ENCODE measurements around the gene SHLD1. TPM values are rescaled to one million over a fixed set of nuclear protein-coding genes. Genes with fewer than 3 reads are reported as not detected.

The SHLD1 gene
- total and polyA plus RNA-seq, 2 donors (not counting 3 experiments of a cell fraction or from before 2014, with no cell fraction given): 4.7 to 6.3 TPM

GRCh38 chr20:5788385-5788895, 38.2 kb downstream of the SHLD1 start:
- Histone ChIP-seq H3K4me3 (replicated peaks in 1 of 3; ENCODE audit: insufficient read depth in 1 of 3, low read depth in 1 of 3, low read length in 3 of 3) (no peak overlapping the region), H3K9me1 (replicated peaks; ENCODE audit: control insufficient read depth, extremely low read depth, insufficient read depth, low read length) (no peaks in the 10 kb centered on the region), H3K36me3 (ENCODE audit: control insufficient read depth in 2 of 2, extremely low read depth in 1 of 2, insufficient read depth in 2 of 2, low read length in 2 of 2) (no peaks in the 10 kb centered on the region), H3K4me2 (ENCODE audit: insufficient read depth, low read length) (no peak overlapping the region), H3K27ac (ENCODE audit: insufficient read depth, low read depth, low read length) (no peak overlapping the region), H3K79me2 (ENCODE audit: control insufficient read depth, insufficient read depth, low read length) (no peaks in the 10 kb centered on the region), H4K20me1 (replicated peaks; ENCODE audit: control insufficient read depth, extremely low read depth, insufficient read depth, low read length) (no peaks in the 10 kb centered on the region), H2AFZ (ENCODE audit: low read depth, low read length) (no peak overlapping the region), H3K4me1 (ENCODE audit: control insufficient read depth, extremely low read depth, insufficient read depth, low read length) (peaks cover 6% of the 10 kb centered on the region), H3K9ac (replicated peaks; ENCODE audit: extremely low read depth, insufficient read depth, low read length) (no peak overlapping the region), H3K27me3 (ENCODE audit: control insufficient read depth in 2 of 2, insufficient read depth in 2 of 2, low read length in 2 of 2) (no peaks in the 10 kb centered on the region), H3K9me3 (replicated peaks; ENCODE audit: control insufficient read depth, insufficient read depth, low read length) (no peaks in the 10 kb centered on the region)
- FAIRE-seq (peak; percentile 66), DNase-seq (ENCODE audit: low read depth, low spot score) (peak; percentile 82)
- dilution Hi-C loops (cut with MboI; ENCODE audit: extremely low pct_ligation_motif_present, low sequenced_read_pairs): no loop called here
- intact Hi-C loops (cut with micrococcal nuclease): loop anchor here (1.0 to 5.0 kb wide), 6 partner anchors 131 to 289 kb away; no protein-coding TSS in a partner anchor
- ChIA-PET POLR2A (interaction anchor here (0.6 to 0.7 kb wide), 2 partner anchors 16 to 231 kb away, joined by 3 to 4 read pairs; no protein-coding TSS in a partner anchor), CTCF (interaction anchor here (0.6 to 5.8 kb wide), 66 partner anchors 9 to 290 kb away, joined by 3 to 294 read pairs (median 5); partner anchors contain the start of gene SHLD1)
- no TSS peak for BruUV-seq (replicated peaks)
- TF ChIP-seq MAX (IDR thresholded peaks at IDR 0.05; ENCODE audit: insufficient read depth, insufficient read length): no peak
- peak; percentile 72 to 73 for TF ChIP-seq CTCF (IDR thresholded peaks at IDR 0.05; ENCODE audit: extremely low read depth in 1 of 2, insufficient read depth in 1 of 2, low read depth in 1 of 2, low read length in 2 of 2)

- Histone ChIP-seq H3K9me1 (replicated peaks; ENCODE audit: control insufficient read depth, extremely low read depth, insufficient read depth, low read length) (no peaks in the 10 kb centered on the region), H3K9me3 (replicated peaks; ENCODE audit: control insufficient read depth, insufficient read depth, low read length) (no peaks in the 10 kb centered on the region), H3K36me3 (ENCODE audit: control insufficient read depth in 2 of 2, extremely low read depth in 1 of 2, insufficient read depth in 2 of 2, low read length in 2 of 2) (no peaks in the 10 kb centered on the region), H2AFZ (ENCODE audit: low read depth, low read length) (no peak overlapping the region), H3K4me1 (ENCODE audit: control insufficient read depth, extremely low read depth, insufficient read depth, low read length) (peaks cover 6% of the 10 kb centered on the region), H3K9ac (replicated peaks; ENCODE audit: extremely low read depth, insufficient read depth, low read length) (no peak overlapping the region), H4K20me1 (replicated peaks; ENCODE audit: control insufficient read depth, extremely low read depth, insufficient read depth, low read length) (no peaks in the 10 kb centered on the region), H3K79me2 (ENCODE audit: control insufficient read depth, insufficient read depth, low read length) (no peaks in the 10 kb centered on the region), H3K27ac (ENCODE audit: insufficient read depth, low read depth, low read length) (no peak overlapping the region), H3K4me2 (ENCODE audit: insufficient read depth, low read length) (no peak overlapping the region), H3K4me3 (replicated peaks in 1 of 3; ENCODE audit: insufficient read depth in 1 of 3, low read depth in 1 of 3, low read length in 3 of 3) (no peak overlapping the region), H3K27me3 (ENCODE audit: control insufficient read depth in 2 of 2, insufficient read depth in 2 of 2, low read length in 2 of 2) (no peaks in the 10 kb centered on the region)
- dilution Hi-C loops (cut with MboI; ENCODE audit: extremely low pct_ligation_motif_present, low sequenced_read_pairs) (no loop called here), intact Hi-C loops (cut with micrococcal nuclease) (loop anchor here (5.0 kb wide), 2 partner anchors 133 to 287 kb away; no protein-coding TSS in a partner anchor)
- BruUV-seq (replicated peaks): no TSS peak
- POLR2A ChIA-PET: no interaction called here
- no peak for DNase-seq (ENCODE audit: low read depth, low spot score)
- TF ChIP-seq POLR2AphosphoS5 (IDR thresholded peaks at IDR 0.05; ENCODE audit: insufficient read depth, low read depth, low read length): no peak
- TF ChIP-seq EZH2 (IDR thresholded peaks at IDR 0.05; ENCODE audit: borderline replicate concordance, low read depth, low read length, severe bottlenecking): no peak
- TF ChIP-seq GATA2 (IDR thresholded peaks at IDR 0.05; ENCODE audit: insufficient read depth, insufficient read length, low read depth, low read length): no peak
- TF ChIP-seq POLR2A (IDR thresholded peaks at IDR 0.05; ENCODE audit: low read depth, low read length): no peak
- TF ChIP-seq MYC (IDR thresholded peaks at IDR 0.05; ENCODE audit: low read depth, low read length): no peak
- no peak for TF ChIP-seq CTCF (IDR thresholded peaks at IDR 0.05; ENCODE audit: extremely low read depth in 1 of 2, insufficient read depth in 1 of 2, low read depth in 1 of 2, low read length in 2 of 2)
- no peak for TF ChIP-seq MAX (IDR thresholded peaks at IDR 0.05; ENCODE audit: insufficient read depth, insufficient read length)
- TF ChIP-seq FOS (IDR thresholded peaks at IDR 0.05; ENCODE audit: borderline replicate concordance, insufficient read depth, low read length): no peak
- no peak for TF ChIP-seq JUN (IDR thresholded peaks at IDR 0.05; ENCODE audit: borderline replicate concordance, insufficient read depth, insufficient read length, low read depth)
- CTCF ChIA-PET: interaction anchor here (0.8 to 5.8 kb wide), 4 partner anchors 15 to 260 kb away, joined by 3 to 215 read pairs (median 71); no protein-coding TSS in a partner anchor
- no peak for FAIRE-seq
Observed at GRCh38 chr20:5789827-5790226, 39.6 kb downstream of the SHLD1 start.
